NCI-H524 (cell line): Measurements from ENCODE around the gene PLXDC1.
A peak's percentile ranks its signal among the peaks of the same experiment; 100 is the strongest.

Source experiments
- DNase-seq, 2 experiments: peaks; one replicate each; lab custom pipeline; 2025; lab: John Stamatoyannopoulos, UW

The PLXDC1 gene

DNA sequence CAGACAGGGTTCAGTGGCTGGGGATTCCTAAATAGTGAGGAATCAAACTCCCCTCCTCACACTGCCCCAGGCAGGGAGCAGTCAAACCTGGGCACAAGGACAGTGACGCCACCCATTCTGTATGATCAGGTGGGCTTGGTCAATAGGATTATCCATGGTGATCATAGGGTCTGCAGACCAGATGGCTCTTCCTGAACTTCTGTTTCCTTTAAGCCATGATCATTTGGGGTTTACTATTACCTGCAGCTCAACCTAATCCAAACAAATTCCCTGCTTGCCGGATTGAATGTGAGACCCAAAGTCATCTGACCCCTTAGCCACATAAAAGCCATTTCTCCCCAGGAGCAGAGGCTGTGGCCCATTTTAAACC is 54.3 kb downstream of the PLXDC1 start:
- DNase-seq = peak; percentile 60 to 87

DNA sequence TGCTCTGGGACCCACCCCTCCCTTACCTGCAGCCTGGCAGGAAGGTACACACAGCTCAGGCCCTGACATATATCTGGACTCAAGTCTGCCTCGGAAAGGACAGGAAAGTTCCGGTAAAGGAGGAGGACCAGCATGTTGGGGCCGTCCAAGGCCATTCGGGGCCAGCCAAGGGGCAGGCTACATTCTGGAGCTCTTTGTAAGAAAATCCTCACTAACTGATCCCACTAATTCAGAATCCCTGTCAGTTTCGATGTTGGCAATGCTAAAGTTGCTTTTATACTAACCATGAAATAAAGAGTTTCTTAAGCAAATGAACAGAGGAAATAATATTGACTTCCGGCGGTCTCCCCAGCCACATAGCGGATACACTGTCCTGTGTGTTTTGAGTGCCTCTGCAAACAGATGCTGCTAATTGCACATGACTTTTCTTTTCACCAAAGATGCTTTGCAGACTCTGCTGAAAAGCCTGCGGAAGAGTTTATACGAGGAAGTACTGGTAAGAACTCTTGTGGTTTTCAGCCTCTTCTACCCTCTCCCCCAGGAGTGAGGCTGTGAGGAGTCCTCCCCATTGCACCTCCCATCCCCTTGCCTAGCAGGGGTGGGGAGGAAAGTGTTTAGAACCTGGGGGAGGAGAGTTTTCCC is 54.8 kb downstream of the PLXDC1 start:
- peak; percentile 34 to 65 for DNase-seq

DNA sequence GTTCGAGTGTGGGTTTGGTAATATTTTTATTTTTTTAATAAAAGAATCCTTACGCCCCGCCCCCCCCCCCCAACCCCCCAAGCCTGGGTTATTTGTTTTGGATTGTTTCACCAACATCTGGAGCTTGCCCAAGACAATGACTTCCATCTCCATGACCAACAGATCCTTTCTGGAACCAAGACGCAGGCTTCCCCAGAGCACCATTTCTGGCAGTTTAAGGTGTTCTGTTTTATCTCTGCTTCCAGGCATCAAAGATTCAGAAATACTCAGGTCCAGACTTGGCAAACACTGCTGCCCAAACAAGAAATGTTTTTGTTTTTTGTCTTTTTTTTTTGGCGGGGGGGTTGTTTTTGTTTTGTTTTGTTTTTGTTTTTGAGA is 56.1 kb downstream of the PLXDC1 start:
- no peak for DNase-seq

DNA sequence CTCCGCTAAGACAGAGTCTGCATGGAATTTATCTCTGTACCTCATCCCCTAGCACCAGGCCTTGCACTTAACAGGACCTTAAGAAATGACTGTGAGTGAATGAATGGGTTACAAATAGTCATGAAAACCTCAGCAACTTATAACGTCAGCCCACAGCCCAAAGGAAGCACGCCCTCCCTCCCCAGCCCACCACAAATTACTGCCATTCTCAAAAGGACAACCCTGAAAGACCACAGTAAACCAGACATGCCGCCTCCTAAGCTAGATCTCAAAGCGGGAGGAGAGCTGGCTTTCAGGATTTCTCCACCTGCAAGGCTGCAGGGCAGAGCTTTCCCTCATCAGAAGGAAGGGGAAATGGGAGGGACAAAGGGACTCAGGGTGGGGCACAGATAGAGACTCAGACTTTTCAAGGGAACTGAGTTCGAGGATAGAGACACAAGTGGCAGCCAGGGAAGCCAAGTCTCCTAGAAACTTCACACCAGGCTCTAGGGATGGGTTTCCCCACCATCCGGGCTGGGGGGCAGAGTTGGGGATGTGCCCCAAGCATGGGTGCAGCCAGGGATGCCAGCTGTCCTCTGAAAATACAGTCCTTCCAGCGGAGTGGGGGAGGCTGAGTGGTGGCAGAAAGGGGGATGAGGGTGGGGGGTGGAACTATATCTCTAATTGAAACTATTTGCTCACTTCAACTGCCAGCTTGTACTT is 56.7 kb downstream of the PLXDC1 start:
- DNase-seq = no peak

- DNase-seq = no peak
These were observed 58.7 kb downstream of the PLXDC1 start for GRCh38 chr17:39092692-39093230.

- no peak for DNase-seq
These were observed 60.4 kb downstream of the PLXDC1 start for GRCh38 chr17:39090908-39091665.

DNA sequence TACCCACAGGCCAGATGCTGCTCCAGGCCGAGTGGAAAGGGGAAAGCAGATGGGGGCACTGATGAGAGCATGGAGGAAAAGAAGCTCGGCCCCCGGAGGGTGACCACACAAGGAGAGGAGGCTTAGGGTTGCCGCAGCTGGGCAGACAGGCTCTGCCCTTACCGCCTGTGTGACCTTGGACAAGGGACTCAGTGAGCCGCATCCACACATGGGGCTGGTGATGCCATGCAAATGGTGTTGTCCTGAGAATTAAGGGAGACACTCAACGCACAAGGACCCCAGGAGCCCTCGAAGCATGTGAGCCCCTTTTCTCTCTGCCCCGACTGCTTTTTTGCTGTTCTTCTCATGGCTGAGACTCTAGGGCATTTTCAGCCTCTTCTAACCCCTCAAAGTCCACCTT is 61.0 kb downstream of the PLXDC1 start:
- peak; percentile 47 to 80 for DNase-seq

DNA sequence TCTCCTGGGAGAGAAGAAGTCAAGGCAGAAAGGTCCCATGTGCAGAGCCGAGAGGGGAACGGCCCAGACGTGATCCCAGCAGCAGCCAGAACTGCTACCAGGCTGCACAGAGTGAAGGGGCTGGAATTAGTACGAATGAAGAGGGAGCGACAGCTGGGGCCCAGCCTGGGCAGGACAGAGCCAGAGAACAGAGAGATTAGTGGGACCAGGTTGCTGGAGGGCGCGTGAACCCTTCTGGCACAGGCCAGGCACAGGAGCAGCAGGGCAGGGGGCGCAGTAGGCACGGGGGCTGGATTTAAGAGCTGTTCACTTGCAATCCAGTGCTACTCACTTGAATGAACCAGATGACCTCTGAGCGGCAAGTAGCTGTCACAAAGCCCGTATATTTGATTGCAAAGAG is 66.9 kb downstream of the PLXDC1 start:
- DNase-seq = peak; percentile 94 to 98

DNA sequence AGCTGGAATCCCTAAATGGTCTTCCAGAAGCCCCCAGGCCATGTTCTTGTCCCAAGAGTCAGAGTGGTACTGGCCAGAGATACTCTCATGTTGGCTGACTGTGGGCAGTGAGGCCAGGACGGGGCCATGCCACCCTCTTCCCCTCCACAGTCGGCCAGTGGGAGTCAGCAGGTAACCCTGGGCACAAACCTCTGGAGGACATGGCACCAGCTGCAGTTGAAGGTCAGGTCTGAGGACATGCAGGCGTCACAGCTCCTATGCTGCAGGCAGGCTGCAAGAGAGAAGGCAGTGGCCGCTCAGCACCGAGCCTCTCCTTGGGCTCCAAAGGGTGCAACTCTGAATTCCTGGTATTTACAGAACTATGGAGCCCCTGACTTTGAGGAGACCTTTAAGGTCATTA is 68.2 kb downstream of the PLXDC1 start:
- no peak for DNase-seq

DNA sequence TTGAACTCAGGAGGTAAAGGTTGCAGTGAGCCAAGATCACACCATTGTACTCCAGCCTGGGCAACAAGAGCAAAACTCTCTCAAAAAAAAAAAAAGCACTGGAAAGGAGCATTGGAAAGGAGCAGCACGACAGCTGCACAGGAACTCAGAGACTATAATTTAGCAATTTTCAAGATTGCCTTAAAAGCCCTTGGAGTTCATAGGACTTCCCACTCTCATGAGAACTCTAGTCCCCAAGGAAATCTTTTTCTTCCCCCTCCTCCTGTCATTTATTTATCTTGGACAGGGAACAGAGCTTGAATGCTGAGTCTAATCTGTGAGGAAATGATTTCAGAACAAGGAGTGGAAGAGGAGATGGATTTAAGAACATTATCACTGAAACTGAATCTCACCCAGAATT is 69.0 kb downstream of the PLXDC1 start:
- DNase-seq = peak; percentile 47 to 64

GRCh38 chr17:39081851-39082250 is 69.6 kb downstream of the PLXDC1 start:
- no peak for DNase-seq

DNA sequence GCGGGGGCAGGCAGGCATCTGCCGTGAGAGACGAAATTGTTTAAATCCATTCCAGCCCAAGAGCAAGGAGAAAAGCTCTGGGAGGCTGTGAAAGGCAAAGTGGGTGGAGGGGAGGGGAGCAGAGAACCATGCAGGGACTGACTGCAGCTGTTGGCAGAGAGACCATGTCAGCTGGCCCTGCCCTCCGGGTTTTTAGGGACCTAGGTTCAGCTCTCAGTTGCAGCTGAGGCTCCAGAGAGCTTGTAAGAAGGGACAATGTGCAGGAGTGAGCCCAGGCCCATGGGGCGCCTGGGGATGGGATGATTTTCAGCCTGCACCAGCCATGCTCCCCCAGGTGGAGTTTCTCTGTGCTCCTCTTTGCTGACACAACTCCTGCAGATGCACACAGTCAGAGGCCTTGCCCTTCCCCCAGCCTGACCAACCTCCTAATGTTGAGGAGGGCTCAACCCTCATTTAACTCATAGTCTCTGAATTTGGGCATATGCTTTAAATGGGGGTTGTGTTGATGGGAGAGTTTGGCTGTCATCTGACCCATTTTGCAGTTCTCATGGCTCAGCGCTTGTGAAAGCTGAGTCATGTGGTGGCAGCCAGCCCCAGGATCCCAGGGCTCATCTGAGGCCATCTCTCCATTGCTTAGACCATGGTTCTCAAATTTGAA is 70.9 kb downstream of the PLXDC1 start:
- peak; percentile 87 to 92 for DNase-seq

- peak in 1 of 2 experiments; percentile 45 for DNase-seq
These were observed 71.6 kb downstream of the PLXDC1 start for GRCh38 chr17:39079836-39080235.

GRCh38 chr17:39077866-39078265 is 73.6 kb downstream of the PLXDC1 start:
- DNase-seq = no peak

DNA sequence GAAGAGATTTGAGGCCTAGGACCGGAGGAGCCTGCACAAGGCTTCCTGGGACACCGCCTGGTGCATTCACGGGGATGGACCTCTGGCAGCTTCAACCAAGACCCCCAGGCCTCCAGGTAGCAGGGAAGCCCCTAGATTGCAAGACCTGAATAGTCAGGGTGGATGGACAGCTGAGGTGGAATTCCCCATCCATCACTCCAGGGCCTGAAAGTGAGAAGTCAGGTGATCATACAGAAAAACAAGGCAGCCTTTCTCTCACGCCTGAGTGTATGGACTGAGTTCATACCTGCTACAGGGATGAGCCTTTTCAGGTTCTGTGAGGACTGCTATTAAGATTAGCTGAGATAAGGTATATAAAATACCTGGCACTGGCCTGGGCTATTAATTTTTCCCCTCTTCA is 74.2 kb downstream of the PLXDC1 start:
- DNase-seq = no peak

GRCh38 chr17:39074676-39075075 is 76.8 kb downstream of the PLXDC1 start:
- DNase-seq = no peak

DNA sequence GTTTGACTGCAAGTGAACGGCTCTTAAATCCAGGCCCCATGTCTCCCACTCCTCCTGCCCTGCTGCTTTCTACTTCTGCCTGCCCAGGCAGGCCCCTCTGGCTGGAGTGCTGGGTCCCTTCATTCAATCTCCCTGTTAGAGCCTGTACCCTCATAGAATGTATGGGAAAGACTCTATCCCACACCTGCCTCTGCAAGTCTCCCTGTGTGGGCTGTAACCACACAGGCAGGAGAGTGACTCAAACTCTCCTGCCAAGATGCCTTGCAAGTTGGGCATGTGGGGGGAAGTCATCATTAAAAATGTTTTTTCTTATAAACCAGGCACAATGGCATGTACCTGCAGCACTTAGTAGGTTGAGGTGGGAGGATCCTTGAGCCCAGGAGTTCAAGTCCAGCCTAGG is 77.5 kb downstream of the PLXDC1 start:
- peak in 1 of 2 experiments; percentile 33 for DNase-seq

GRCh38 chr17:39073353-39073752 is 78.1 kb downstream of the PLXDC1 start:
- DNase-seq = no peak

- DNase-seq = peak; percentile 82 to 88
These were observed 79.9 kb downstream of the PLXDC1 start for GRCh38 chr17:39071573-39071972.

GRCh38 chr17:39069114-39069756 is 82.2 kb downstream of the PLXDC1 start:
- DNase-seq = peak; percentile 51 to 83

DNA sequence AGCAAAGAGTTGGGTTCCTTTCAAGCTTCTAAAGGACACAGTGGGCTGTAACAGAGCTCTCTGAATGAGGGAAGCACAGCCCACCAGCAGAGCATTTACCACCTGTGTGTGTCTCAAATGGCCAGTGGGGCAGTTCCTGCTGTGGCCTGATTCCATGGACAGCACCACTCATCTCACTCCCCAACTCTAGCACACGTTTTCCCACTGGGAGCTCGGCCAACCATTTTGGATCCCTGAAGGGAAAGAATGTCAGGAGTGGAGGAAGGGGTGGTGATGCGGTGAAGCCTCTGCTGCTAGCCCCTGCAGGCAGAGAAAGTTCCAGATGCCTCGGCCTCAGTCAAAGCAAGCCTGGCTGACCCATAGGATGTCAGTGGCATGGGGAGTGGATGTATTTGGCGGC is 86.6 kb downstream of the PLXDC1 start:
- no peak for DNase-seq

DNA sequence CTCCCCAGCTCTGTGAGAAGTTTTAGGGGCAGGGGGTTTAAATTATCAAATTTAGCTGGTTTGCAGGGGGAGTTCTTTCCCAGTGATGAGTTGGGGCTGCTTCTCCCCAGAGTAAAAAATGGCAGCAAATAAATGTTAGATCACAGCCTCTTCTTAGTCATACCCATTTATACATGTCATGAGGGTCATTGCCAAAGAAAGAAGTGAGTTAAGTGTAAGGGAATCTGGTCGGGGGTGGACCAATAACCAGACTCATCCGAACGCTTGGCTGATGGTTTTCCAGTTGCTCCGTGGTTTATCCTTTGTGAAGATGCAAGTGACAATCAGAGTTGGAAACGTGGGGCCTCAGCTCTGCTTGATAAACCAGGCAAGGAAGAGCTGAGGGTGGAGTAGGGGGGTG is 87.1 kb downstream of the PLXDC1 start:
- no peak for DNase-seq
